ENCODE measurements around the gene IQGAP2. TPM values are rescaled to one million over a fixed set of nuclear protein-coding genes. Genes with fewer than 3 reads are reported as not detected.
"Not testable (repeated sequence)": the region's sequence is repeated elsewhere in the genome, so short reads cannot be mapped to it uniquely, and the experiment has no call there.

IQGAP2 gene
- total RNA-seq, 1 donor from 2014 or later: 1.4 TPM

GRCh38 chr5:76546497-76547102, 143.5 kb downstream of the IQGAP2 start:
- H3K4me1 Mint-ChIP-seq (ENCODE audit: low read depth, unreplicated experiment): peaks cover 4% of the 10 kb centered on the region
- DNase-seq: no peak
- peaks cover 6% of the 10 kb centered on the region for H3K27me3 Mint-ChIP-seq (ENCODE audit: unreplicated experiment)
- no peaks in the 10 kb centered on the region for H3K9me3 Mint-ChIP-seq (ENCODE audit: unreplicated experiment)
- no peak overlapping the region for H3K4me3 Mint-ChIP-seq (ENCODE audit: unreplicated experiment)
- no peak overlapping the region for H3K27ac Mint-ChIP-seq (ENCODE audit: unreplicated experiment)
- no peaks in the 10 kb centered on the region for H3K36me3 Mint-ChIP-seq (ENCODE audit: unreplicated experiment)
- TF ChIP-seq CTCF (IDR thresholded peaks at IDR 0.05; ENCODE audit: partially characterized antibody, unreplicated experiment): no peak

GRCh38 chr5:76547242-76547890, 144.3 kb downstream of the IQGAP2 start:
- no peak for DNase-seq
- Mint-ChIP-seq H3K4me3 (ENCODE audit: unreplicated experiment) (no peak overlapping the region), H3K36me3 (ENCODE audit: unreplicated experiment) (peaks cover 5% of the 10 kb centered on the region), H3K27ac (ENCODE audit: unreplicated experiment) (no peak overlapping the region), H3K4me1 (ENCODE audit: low read depth, unreplicated experiment) (peaks cover 4% of the 10 kb centered on the region), H3K27me3 (ENCODE audit: unreplicated experiment) (peaks cover 6% of the 10 kb centered on the region), H3K9me3 (ENCODE audit: unreplicated experiment) (peaks cover 5% of the 10 kb centered on the region)
- no peak for TF ChIP-seq CTCF (IDR thresholded peaks at IDR 0.05; ENCODE audit: partially characterized antibody, unreplicated experiment)

- no peak for TF ChIP-seq CTCF (IDR thresholded peaks at IDR 0.05; ENCODE audit: partially characterized antibody, unreplicated experiment)
- peaks cover 6% of the 10 kb centered on the region for H3K27me3 Mint-ChIP-seq (ENCODE audit: unreplicated experiment)
- peaks cover 4% of the 10 kb centered on the region for H3K4me1 Mint-ChIP-seq (ENCODE audit: low read depth, unreplicated experiment)
- no peak for DNase-seq
- peaks cover 7% of the 10 kb centered on the region for H3K9me3 Mint-ChIP-seq (ENCODE audit: unreplicated experiment)
- H3K27ac Mint-ChIP-seq (ENCODE audit: unreplicated experiment): no peak overlapping the region
- H3K36me3 Mint-ChIP-seq (ENCODE audit: unreplicated experiment): peaks cover 9% of the 10 kb centered on the region
- H3K4me3 Mint-ChIP-seq (ENCODE audit: unreplicated experiment): no peak overlapping the region
These were observed 144.9 kb downstream of the IQGAP2 start for GRCh38 chr5:76547891-76548524.

GRCh38 chr5:76548525-76549229, 145.6 kb downstream of the IQGAP2 start:
- no peak overlapping the region for H3K27ac Mint-ChIP-seq (ENCODE audit: unreplicated experiment)

GRCh38 chr5:76550881-76551280, 147.8 kb downstream of the IQGAP2 start:
- H3K27me3 Mint-ChIP-seq (ENCODE audit: unreplicated experiment); H3K27ac Mint-ChIP-seq (ENCODE audit: unreplicated experiment); H3K9me3 Mint-ChIP-seq (ENCODE audit: unreplicated experiment); H3K36me3 Mint-ChIP-seq (ENCODE audit: unreplicated experiment); DNase-seq; H3K4me1 Mint-ChIP-seq (ENCODE audit: low read depth, unreplicated experiment); H3K4me3 Mint-ChIP-seq (ENCODE audit: unreplicated experiment): not testable (repeated sequence)

More at GRCh38 chr5:76548525-76549229, 145.6 kb downstream of the IQGAP2 start:
- H3K36me3 Mint-ChIP-seq (ENCODE audit: unreplicated experiment): peaks cover 9% of the 10 kb centered on the region
- TF ChIP-seq CTCF (IDR thresholded peaks at IDR 0.05; ENCODE audit: partially characterized antibody, unreplicated experiment): no peak
- H3K9me3 Mint-ChIP-seq (ENCODE audit: unreplicated experiment): peaks cover 7% of the 10 kb centered on the region
- peaks cover 4% of the 10 kb centered on the region for H3K4me1 Mint-ChIP-seq (ENCODE audit: low read depth, unreplicated experiment)
- no peak for DNase-seq
- H3K4me3 Mint-ChIP-seq (ENCODE audit: unreplicated experiment): no peak overlapping the region
- H3K27me3 Mint-ChIP-seq (ENCODE audit: unreplicated experiment): peaks cover 6% of the 10 kb centered on the region
